Testis (tissue), 3 donors: ENCODE results near the gene ZFC3H1. TPM values are rescaled to one million over a fixed set of nuclear protein-coding genes. Genes with fewer than 3 reads are reported as not detected.

Experiments
- DNase-seq: peaks from one replicate; pipeline ENCODE4 v3.0.0-alpha.2; 2019
- H3K27ac ChIP-seq, 2 donors: fragments of 200-600 bp; sonication (generic); one replicate each; pipeline ENCODE4 v1.5.1; 2019
- H3K27me3 ChIP-seq: fragments of 200-600 bp; sonication (generic); one replicate; pipeline ENCODE4 v1.5.1; 2019
- H3K36me3 ChIP-seq: fragments of 200-600 bp; sonication (generic); one replicate; pipeline ENCODE4 v1.5.1; 2017; ENCODE audit warnings: low read depth; ENCODE audit errors: missing control alignments
- H3K4me1 ChIP-seq: fragments of 200-600 bp; sonication (generic); one replicate; pipeline ENCODE4 v1.5.1; 2019
- H3K4me3 ChIP-seq, 2 donors: fragments of 200-600 bp; sonication (generic); one replicate each; pipeline ENCODE4 v1.5.1; 2017 to 2019
- H3K9me3 ChIP-seq: fragments of 200-600 bp; sonication (generic); one replicate; pipeline ENCODE4 v1.5.1; 2017
- CTCF ChIP-seq, 3 experiments: fragments of 450-650 bp in 2 of 3; fragments of 200-600 bp in 1 of 3; sonication (generic) in 1 of 3; IDR thresholded peaks; one replicate each; pipeline ENCODE4 v1.5.1; 2016 to 2019; ENCODE audit warnings: antibody characterized with exemption in 3 of 3, mild to moderate bottlenecking in 2 of 3, moderate library complexity in 1 of 3
- POLR2A ChIP-seq: fragments of 450-650 bp; IDR thresholded peaks from one replicate; pipeline ENCODE4 v1.6.1; 2017; ENCODE audit warnings: antibody characterized with exemption, mild to moderate bottlenecking, moderate library complexity
- whole genome bisulfite sequencing, 2 donors: methylation state at CpG; one replicate each; pipeline ENCODE4 v1.1.5; 2018; 5-methylcytosine and 5-hydroxymethylcytosine counted together
- intact Hi-C: fragments of 100-400 bp; cut with DNase I; formaldehyde crosslinking; loops from one replicate; pipeline ENCODE4 v1.15.1; 2023; ENCODE audit warnings: low total_unique reads
- polyA plus RNA-seq: library from polyadenylated mRNA; stranded (reverse); fragments of 350-450 nt; fragmentation: Illumina TruSeq; extraction: RNeasy Lipid Tissue Mini Kit (QIAGEN cat#74804); gene quantifications from one replicate; pipeline ENCODE4 v1.2.3, GENCODE V29; 2014; ENCODE audit warnings: low read depth, low replicate concordance; ENCODE audit not compliant: insufficient read depth
- total RNA-seq, 2 donors: library from RNA; depleted of rRNA; stranded (reverse); fragments of >200 nt; gene quantifications; one replicate each; pipeline ENCODE4 v1.2.3, GENCODE V29; 2016

ZFC3H1 gene
- total and polyA plus RNA-seq, 3 donors from 2014 or later: 24.1 to 144 (median 83.7) TPM

- H3K4me3 ChIP-seq: no peak overlapping the region
- intact Hi-C loops: no loop called here
- peaks cover 11% of the 10 kb centered on the region for H3K4me1 ChIP-seq
- peak overlapping the region in 1 of 2 donors; percentile 51 for H3K27ac ChIP-seq
- no peaks in the 10 kb centered on the region for H3K36me3 ChIP-seq
- no peaks in the 10 kb centered on the region for H3K9me3 ChIP-seq
- no peaks in the 10 kb centered on the region for H3K27me3 ChIP-seq
- 37 to 47% methylated on average over 3 of the region's 3 CpGs for WGBS, 2 donors
- no peak for TF ChIP-seq POLR2A
- no peak for TF ChIP-seq CTCF (IDR thresholded peaks at IDR 0.05)
- no peak for DNase-seq
These were observed 36.9 kb downstream of the ZFC3H1 start for GRCh38 chr12:71626768-71627167.

- intact Hi-C loops: no loop called here
- TF ChIP-seq POLR2A: no peak
- no peak for TF ChIP-seq CTCF (IDR thresholded peaks at IDR 0.05)
- Histone ChIP-seq H3K27me3 (no peaks in the 10 kb centered on the region), H3K4me1 (peaks cover 11% of the 10 kb centered on the region), H3K4me3 (no peak overlapping the region), H3K36me3 (no peaks in the 10 kb centered on the region), H3K27ac (peak overlapping the region in 1 of 2 donors; percentile 51), H3K9me3 (no peaks in the 10 kb centered on the region)
- 31 to 59% methylated on average over 5 of the region's 5 CpGs for WGBS, 2 donors
- no peak for DNase-seq
These were observed 37.5 kb downstream of the ZFC3H1 start for GRCh38 chr12:71626098-71626497.

- no peaks in the 10 kb centered on the region for H3K27me3 ChIP-seq
- no peaks in the 10 kb centered on the region for H3K36me3 ChIP-seq
- H3K27ac ChIP-seq: no peak overlapping the region
- no peak for TF ChIP-seq POLR2A
- no peak for TF ChIP-seq CTCF (IDR thresholded peaks at IDR 0.05)
- DNase-seq: no peak
- no peaks in the 10 kb centered on the region for H3K9me3 ChIP-seq
- intact Hi-C loops: no loop called here
- no peak overlapping the region for H3K4me3 ChIP-seq
- 85 to 86% methylated on average over 2 of the region's 2 CpGs for WGBS, 2 donors
- peaks cover 11% of the 10 kb centered on the region for H3K4me1 ChIP-seq
These were observed 38.2 kb downstream of the ZFC3H1 start for GRCh38 chr12:71625476-71625875.

GRCh38 chr12:71621938-71622337, 41.7 kb downstream of the ZFC3H1 start:
- WGBS, 2 donors: 94 to 98% methylated on average over 1 of the region's 1 CpG
- intact Hi-C loops: no loop called here
- no peaks in the 10 kb centered on the region for H3K36me3 ChIP-seq

More at GRCh38 chr12:71621938-71622337, 41.7 kb downstream of the ZFC3H1 start:
- no peaks in the 10 kb centered on the region for H3K9me3 ChIP-seq
- no peak for TF ChIP-seq CTCF (IDR thresholded peaks at IDR 0.05)
- TF ChIP-seq POLR2A: no peak
- H3K4me3 ChIP-seq: no peak overlapping the region
- no peak overlapping the region for H3K27ac ChIP-seq
- no peaks in the 10 kb centered on the region for H3K27me3 ChIP-seq
- peaks cover 8% of the 10 kb centered on the region for H3K4me1 ChIP-seq
- DNase-seq: no peak
